GM21528 (cell line): ENCODE measurements around the gene FTO.
"Not testable (repeated sequence)": the region's sequence is repeated elsewhere in the genome, so short reads cannot be mapped to it uniquely, and the experiment has no call there.

Source experiments
- ATAC-seq: cut with Tn5 transposase; IDR thresholded peaks from one replicate; pipeline ENCODE4 v1.9.1; 2021; ENCODE audit warnings: mild to moderate bottlenecking, moderate library complexity; ENCODE audit not compliant: unreplicated experiment, low FRiP score

Gene FTO

DNA sequence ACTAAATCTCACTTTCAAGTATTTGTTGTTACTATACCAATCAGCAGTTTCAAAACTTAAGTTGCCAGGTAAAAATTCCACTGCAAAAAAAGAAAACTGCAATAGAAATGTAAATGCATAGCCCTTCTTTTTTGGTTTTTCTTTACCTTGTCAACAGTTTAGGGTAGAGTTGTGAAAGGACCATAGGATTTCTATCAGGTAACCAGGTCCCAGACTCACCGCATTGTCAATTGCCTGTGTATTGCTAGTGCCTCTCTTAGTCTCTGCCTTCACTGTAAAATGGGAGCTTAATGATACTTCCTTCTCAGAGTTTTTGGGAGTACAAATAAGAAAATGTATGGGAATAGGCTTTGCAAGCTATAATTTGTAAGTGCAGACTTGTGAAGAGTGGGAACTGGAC, 145.0 kb downstream of the FTO start:
- no peak for ATAC-seq

DNA sequence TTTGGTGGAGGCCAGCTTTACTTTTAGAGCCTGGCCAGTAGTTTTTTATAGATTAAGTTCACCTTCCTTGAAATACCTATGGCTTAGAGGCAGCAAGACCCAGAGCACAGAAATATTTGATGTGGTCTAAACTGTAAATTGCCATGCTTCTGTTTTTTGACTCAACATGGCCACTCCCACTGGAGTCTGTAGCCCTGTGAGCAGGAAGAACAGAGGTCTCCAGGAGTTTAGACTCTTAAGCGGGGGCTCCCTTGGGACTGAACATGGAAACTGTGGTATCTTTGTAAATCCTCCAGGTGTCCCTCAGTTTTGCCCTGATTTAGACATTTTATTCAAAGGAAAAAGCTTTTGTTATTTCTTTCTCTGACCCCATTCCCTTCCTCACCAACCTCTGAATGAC, 145.6 kb downstream of the FTO start:
- ATAC-seq, result no peak

DNA sequence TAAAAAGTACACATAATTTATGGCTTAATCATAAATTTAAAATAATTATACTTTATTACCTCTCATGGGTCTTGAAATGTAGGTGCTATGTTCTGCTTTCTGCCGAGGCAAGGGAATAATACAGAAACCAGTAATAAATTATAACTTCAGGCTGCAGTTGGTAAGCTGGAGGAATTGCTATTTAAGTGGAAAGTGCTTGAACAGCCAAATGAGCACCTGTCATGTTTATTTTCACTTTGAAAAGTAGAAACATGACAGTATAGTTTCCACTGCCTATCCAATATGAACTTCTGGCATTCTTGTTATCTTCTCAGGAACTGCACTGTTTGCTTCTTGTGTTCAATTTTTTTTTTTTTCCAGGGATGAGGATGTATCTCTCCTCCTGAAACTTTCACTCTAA, 146.0 kb downstream of the FTO start:
- ATAC-seq, result no peak

DNA sequence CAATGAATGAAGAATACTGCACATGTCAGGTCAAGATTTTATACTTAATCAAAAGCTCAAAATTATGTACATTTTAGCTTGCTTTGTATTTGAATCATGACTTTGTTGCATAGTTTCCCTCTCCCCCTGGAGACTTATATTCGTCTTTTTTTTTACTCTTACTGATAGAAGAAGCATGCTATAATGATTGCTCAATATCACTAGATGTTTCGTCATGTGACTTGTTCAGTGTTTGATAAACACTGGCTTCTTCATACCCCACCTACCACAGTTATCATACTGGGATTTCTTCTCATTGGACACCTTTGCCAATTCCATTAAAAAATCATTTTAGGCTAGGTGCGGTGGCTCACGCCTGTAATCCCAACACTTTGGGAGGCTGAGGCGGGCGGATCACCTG, 148.7 kb downstream of the FTO start:
- no peak for ATAC-seq

DNA sequence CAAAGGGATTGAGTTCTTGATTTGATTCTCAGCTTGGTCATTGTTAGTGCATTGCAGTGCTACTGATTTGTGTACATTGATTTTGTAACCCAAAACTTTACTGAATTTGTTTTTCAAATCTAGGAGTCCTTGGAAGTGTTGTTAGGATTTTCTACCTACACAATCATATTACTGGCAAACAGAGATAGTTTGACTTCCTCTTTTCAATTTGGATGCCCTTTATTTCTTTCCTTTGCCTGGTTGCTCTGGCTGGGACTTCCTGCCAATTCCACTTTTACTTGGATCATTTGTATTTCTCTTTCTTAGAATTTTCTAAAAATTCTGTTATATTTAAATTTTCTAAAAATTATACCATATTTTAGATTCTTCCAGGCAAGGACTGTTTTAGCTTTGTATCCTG, 151.1 kb downstream of the FTO start:
- ATAC-seq, result no peak

DNA sequence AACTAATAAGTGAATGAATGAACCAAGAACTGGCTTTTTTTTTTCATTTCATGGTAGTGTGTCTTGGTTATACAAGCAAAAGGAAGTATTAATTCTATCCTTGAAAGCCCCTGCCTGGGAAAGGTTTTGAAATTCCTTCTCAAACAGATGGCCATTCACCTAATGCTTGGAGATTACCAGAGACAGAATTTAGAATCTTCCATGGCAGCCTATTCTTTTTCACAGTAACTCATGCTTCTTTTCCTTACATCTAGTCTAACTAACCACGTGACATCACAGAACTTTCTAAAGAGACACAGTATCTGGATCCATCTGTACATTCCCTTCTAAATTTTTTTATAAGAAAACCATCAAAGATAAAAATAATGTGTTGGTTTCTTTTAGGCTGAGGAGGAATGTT, 151.6 kb downstream of the FTO start:
- no peak for ATAC-seq

DNA sequence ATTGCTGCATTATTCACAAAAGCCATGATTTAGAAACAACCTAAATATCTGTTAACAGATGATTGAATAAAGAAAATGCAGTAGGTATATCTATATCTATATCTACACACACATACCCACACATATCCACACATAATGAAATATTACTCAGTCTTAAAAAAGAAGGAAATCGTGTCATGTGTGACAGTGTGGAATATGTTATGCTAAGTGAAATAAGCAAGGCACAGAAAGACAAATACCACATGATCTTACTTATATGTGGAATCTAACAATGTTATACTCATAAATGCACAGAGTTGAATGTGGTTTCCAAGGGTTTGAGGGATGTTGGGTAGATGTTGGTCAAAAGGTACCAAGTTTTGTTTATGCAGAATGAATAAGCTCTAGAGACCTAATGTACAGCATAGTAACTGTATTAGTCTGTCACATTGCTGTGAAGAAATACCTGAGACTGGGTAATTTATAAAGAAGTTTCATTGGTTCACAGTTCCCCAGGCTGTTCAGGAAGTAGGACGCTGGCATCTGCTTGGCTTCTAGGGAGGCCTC, 156.1 kb downstream of the FTO start:
- no peak for ATAC-seq

DNA sequence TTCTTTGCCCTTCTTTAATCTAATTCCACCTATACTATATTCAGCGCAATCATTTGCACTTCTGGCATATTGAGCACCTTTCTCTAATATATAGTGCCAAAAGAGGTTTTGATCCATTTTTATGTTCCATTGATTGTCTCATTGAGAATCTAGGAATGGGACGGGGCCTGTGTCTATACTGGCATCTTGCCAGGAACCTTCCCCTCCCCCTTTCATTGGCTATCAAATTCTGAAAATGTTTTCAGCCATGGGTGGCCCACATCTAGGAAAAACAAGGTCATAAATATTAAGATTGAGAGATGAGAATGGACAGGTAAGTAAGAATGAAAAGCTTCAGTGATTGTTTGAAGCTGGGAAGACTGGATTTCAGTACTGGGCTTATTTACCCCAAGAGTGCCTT, 159.9 kb downstream of the FTO start:
- ATAC-seq, result no peak

DNA sequence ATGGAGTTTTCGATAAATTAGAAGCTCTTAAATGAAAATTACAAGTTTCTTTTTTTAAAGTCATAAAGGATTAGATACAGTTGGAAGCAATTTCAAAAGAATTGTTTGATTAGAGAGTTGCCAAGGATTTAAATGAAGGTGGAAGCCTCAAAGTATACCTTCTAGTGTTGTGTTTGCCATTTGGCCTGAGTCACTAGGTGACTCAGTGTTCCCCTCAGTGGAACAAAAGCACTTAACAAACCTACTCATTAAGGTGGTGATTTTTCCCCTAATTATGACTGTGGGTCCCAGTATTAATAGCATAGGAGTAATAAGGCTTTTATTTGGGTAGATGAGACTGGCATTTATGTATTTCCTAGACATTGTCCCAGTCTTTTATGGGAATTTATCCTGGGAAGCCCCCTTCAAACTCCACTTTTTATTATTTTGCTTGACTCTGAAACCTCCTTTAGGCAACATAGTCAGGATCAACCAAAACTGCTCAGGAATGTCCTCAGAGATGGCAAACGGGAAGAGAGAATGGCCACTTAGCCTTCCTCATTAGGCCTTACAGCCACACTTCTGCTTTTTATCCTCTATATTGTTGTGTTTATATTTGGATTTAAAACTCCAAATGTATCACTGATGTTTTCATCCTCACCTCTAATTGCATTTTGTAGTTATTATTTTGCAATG, 161.0 kb downstream of the FTO start:
- ATAC-seq, result no peak

DNA sequence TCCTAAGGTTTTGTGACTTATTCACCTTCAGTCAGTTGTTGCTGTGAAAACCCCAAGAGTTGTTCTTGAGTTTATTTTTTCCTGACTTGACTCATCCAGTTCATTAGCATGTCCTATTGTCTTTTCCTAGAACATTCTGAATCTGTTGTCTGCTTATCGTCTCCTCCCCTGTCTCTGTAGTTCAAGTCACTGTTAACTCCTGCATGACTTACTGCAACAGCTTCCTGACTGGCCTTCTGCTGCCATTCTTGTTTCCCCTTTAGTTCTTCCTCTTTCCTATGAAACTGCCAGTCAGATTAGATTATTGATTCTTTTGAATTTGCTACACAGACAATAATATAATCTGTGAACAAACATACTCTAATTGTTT, 161.5 kb downstream of the FTO start:
- no peak for ATAC-seq

DNA sequence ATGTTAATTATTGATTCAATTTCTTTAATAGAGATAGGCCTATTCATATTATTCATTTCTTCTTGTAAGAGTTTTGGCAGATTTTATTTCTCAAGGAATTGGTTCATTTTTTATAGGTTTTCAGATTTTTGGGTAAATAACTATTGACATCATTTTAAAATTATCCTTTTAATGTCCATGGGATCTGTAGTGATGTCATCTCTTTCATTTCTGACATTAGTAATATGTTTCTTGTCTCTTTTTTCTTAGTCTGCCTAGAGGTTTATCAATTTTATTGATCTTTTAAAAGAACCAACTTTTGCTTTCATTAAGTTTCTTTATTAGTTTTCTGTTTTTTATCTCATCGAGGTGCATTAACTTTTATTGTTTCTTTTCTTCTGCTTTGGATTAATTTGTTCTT, 162.6 kb downstream of the FTO start:
- ATAC-seq, result no peak

DNA sequence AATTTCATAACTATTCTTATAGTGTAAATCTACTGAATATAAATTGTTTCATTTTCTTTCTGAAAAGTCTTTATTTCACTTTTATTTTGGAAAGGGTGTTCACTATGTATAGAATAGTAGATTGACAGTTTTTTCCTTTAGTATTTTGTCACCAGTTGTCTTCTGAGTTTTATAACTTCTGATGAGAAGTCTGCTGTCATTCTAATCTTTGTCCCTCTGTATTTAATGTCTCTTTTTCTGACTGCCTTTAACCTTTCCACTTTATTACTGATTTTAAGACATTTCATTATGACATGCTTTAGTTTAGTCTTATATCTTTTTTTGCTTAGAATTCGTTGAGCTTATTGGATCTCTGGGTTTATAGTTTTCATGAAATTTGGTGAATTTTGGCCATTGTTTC, 166.9 kb downstream of the FTO start:
- no peak for ATAC-seq

DNA sequence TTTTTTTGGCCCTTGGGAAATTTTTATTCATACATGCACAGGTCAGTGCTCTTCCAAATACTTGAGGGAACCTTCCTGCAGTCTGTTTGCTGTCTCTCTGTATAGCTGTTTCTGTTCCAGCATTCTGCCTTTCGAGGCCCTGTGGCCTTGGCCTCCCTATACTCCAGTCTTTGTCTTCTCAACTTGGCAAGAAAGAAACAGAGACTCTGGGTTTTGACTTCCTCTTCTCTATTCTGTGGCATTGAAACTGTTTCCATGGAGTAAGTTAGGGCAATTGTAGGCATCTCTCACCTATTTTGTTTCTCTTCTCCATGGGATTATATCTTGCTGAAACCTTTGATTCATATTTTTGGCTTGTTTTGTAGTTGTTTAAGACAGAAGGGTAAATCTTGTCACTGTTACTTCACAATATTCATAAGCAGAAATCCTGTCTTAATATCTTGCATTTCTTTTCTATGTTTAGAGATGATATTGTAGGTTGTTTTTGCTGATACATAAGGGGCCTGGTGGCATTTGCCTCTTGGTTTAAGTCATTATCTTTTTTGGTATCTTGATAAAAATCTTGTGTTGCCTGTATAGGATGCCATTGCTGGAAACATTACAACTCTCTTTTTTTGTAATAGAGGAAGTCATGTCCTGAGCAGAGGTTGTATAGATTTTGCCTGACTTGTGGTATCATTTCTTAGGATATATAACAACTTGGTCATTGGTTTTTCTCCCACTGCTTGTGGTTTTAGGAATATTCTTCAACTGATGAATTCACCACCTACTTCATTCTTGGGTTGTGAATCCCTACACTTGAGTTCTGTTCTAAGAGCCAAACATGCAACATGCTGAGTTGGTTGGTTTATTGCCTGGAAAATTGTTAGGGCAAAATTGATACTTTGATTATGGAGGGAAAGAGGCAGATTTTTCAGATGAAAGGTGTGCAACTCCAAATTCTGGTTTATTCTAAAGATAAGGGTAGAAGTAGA, 168.6 kb downstream of the FTO start:
- no peak for ATAC-seq

DNA sequence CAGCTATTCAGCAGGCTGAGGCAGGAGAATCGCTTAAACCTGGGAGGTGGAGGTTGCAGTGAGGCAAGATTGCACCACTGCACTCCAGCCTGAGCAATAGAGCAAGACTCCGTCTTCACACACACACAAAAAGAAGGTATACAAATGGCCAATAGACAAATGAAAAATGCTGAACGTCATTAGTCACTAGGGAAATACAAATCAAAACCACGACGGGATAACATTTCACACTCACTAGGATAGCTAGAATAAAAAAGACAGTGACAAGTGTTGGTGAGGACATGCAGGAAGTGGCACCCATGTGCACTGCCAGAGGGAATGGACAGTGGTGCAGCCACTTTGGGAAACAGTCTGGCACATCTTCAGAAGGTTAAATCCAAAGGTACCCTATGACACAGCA, 172.9 kb downstream of the FTO start:
- no peak for ATAC-seq

DNA sequence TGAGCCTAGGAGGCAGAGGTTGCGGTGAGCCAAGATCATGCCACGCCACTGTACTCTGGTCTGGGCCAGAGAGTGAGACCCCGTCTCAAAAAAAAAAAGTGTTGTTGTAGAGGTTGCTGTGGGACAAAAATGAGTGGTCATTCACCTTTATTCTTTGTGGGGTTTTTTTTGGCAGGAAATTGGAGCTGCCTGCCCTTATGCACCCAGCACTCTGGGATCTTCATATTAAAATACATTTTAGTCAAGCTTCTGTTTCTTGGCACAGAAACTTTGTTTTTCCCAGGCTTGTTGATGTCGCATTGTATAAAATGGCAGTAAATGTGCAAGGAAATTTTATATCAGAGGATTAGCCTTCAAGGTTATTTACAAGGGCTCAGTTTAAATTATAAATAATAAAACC, 174.3 kb downstream of the FTO start:
- ATAC-seq, result no peak

DNA sequence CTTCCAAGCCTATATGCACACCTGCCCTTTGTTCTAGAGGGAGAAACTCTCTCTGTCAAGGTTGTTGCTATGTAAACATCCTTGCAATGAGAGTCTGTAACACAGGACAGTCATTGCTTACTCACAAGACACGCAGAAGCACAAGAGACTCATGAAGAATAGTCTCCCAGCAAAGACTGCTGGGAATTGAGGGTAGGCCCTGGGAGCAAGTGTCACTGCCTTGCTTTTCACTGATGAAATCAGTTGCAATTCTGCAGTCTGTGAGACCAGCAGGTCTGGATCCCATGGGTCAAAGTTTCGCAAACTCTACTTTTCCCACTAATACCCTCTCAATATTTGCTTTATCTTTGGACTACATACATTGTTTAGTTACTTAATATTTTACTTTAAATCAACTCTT, 177.4 kb downstream of the FTO start:
- no peak for ATAC-seq

DNA sequence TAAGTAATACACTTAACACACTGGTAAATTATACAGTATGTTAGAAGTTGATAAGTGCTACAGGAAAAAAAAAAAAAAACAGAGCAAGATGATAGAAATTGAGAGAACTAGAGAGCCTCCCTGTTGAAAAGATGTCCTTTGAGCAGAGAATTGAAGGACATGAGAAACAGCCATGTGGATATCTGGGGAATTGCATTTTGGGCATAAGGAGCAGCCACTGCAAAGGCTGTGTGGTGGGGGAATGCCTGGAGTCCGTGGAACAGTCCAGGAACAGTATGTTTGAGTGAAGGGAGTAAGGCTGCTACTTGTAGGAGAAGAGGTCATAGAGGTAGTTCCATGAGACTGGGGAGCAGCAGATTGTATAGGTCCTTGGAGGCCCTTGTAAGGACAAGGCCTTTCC, 178.4 kb downstream of the FTO start:
- ATAC-seq, result no peak

DNA sequence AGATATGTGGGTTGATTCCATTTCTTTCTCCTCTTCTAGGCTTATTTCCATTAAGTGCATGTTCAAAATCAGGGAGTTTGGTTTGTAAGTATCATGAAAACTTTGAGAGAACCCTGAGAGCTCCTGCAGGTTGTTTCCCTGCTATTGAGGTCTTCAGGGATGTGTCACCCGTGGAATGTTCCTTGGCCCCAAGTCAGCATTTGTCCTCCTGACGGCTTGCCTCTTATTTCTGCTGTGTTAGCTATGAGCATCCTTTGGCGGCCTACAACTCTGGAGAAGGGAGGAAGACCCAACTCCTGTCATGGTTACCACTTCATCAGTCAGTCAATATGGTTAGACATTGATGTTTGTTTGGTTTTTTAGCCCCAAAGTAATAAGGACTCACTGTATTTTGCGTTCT, 180.8 kb downstream of the FTO start:
- ATAC-seq, result no peak

DNA sequence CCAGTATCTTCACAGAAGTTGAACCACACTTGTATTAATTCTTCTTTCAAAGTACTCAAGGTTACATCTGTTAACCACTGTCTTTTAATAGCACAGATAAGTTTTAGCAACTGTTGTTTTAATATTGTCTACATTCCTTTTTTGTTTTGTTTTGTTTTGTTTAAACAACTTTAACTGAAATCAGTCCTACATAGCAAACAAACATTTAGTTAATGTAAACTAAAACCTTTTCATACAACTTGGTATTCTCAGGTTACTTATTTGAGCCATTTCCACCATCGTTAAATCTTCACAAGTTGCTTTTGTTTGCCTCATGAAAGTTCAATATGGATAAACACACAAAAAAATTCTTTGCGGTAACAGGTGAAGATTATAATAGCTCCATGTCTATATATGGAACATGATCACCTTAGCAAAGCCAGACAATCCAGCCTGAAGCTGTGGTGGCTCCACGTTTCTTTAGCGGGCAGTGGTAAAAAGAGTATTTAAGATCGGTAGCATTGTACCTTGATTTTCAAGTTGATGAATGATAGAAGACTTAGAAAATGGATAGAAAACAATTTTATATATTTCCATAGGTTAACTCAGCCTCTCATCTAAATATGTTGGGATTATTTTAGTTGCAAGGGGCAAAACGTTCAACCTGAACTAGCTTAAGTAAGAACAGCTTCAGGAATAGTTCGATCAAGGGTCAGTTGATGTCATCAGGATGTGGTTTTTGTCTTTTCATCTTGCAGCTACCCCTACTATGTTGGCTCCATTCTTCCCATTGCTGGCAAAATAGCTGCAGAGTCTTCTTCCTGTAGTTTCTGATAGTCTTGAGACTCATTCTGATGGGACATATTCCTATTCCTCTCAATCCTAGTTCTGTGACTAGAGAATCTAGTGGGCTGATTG, 182.8 kb downstream of the FTO start:
- no peak for ATAC-seq

DNA sequence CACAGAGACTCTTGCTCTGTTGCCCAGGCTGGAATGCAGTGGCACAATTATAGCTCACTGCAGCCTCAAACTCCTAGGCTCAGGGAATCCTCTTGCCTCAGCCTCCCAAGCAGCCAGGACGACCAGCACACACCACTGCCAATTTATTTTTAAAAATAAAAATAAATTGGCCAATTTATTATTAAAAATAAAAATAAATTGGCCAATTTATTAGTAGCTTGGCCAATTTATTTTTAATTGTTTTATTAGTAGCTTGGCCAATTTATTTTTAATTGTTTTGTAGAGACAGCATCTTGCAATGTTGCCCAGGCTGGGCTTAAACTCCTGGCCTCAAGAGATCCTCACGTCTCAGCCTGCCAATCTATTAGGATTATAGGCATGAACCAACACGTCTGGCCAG, 184.3 kb downstream of the FTO start:
- ATAC-seq, result no peak

DNA sequence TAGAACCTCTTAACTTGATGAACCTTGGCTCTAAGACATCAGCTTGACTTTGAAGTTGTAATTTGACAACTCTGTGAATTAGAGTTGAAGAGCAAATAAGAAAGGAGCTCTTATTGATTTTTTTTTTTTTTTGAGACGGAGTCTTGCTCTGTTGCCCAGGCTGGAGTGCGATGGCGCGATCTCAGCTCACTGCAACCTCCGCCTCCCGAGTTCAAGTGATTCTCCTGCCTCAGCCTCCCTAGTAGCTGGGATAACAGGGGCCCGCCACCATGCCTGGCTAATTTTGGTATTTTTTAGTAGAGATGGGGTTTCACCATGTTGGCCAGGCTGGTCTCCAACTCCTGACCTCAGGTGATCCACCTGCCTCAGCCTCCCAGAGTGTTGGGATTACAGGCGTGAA, 186.9 kb downstream of the FTO start:
- not testable (repeated sequence) for ATAC-seq
